ENCODE data around the gene FBXL20. TPM values are rescaled to one million over a fixed set of nuclear protein-coding genes. Genes with fewer than 3 reads are reported as not detected.
A peak's percentile ranks its signal among the peaks of the same experiment; 100 is the strongest.

FBXL20 gene
- total RNA-seq, 5 donors from 2014 or later (not counting 1 experiment from before 2014, with no cell fraction given): 23.5 to 30.0 (median 26.2) TPM

DNA sequence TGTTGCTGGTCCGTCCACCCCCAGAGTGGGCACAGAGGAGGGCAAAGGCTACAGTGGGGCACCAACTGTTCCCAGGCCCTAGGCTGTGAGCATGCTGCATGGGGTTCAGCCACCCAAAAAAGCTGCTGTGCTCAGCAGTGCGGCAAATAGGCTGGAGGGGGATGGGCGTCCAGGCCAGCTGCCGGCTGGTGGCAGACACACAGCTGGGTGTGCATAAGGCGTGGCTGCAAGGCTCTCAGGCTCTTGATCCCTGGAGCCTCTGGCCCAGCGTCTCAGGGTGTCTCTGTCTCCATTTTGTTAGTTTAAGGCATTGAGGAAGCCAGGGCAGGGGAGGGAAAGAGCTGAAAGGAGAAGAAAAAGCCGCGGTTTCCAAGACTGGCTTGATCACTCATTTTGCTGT, 192.5 kb downstream of the FBXL20 start:
- 46% methylated on average over 6 of the region's 8 CpGs for WGBS (ENCODE audit: insufficient coverage)
- CTCF ChIA-PET: interaction anchor here (0.9 to 5.6 kb wide), 6 partner anchors 27 to 36 kb away, joined by 3 to 48 read pairs (median 5); no protein-coding TSS in a partner anchor
- Mint-ChIP-seq H3K36me3 (peaks cover 12% of the 10 kb centered on the region), H3K27ac (peak overlapping the region; percentile 39 to 44), H3K4me1 (peaks cover 26 to 39% (median 30%) of the 10 kb centered on the region in 3 donors), H3K9me3 (no peaks in the 10 kb centered on the region), H3K4me3 (peak overlapping the region in 1 of 3 donors; percentile 67), H3K27me3 (peaks cover 0 to 9% of the 10 kb centered on the region in 2 donors)
- Histone ChIP-seq H3K4me1 (ENCODE audit: control insufficient read depth in 1 of 2, extremely low read depth in 1 of 2, insufficient read depth in 2 of 2, low read length in 2 of 2) (peaks cover 11 to 34% of the 10 kb centered on the region in 2 experiments), H3K4me3 (ENCODE audit: control insufficient read depth in 1 of 2, extremely low read depth in 1 of 2, low read length in 1 of 2) (no peak overlapping the region), H3K36me3 (ENCODE audit: control insufficient read depth in 2 of 2, extremely low read depth in 1 of 2, insufficient read depth in 1 of 2, low read length in 1 of 2) (peaks cover 0 to 17% of the 10 kb centered on the region in 2 donors), H3K27me3 (replicated peaks in 1 of 2; ENCODE audit: control insufficient read depth in 2 of 2, extremely low read depth in 1 of 2, insufficient read depth in 2 of 2, low read length in 1 of 2) (peaks cover 0 to 26% of the 10 kb centered on the region in 2 experiments), H3K27ac (ENCODE audit: low read length) (peak overlapping the region; percentile 71), H3K9me3 (no peaks in the 10 kb centered on the region)
- ATAC-seq (replicated peaks in 1 of 4) (peak in 1 of 4 experiments; percentile 22), DNase-seq (peak in 8 of 35 experiments; percentile 7 to 46 (median 27))
- POLR2A ChIA-PET: interaction anchor here in 1 of 2 donors (0.5 kb wide), 1 partner anchor 451 kb away, joined by 4 read pairs; no protein-coding TSS in a partner anchor

DNA sequence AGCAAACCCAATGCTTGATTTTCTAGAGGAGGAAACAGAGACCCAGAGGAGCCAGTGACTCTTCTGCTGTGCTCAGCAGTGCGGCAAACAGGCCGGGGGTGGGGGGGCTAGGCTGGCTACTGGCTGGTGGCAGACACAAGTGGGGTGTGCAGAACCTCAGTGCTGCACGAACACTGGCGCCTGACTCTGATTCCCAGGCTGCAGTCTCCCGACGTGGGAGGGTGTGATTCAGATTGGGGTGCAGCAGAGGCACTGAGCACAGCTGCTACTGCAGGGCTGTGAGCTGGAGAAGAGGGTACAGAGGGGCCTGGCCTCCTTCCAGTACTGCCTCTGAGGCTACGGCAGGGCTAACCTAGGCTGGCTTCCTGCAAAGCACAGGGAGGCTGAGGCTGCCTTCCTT, 193.3 kb downstream of the FBXL20 start:
- H3K27me3 Mint-ChIP-seq: peaks cover 0 to 9% of the 10 kb centered on the region in 2 donors
- Histone ChIP-seq H3K27me3 (replicated peaks in 1 of 2; ENCODE audit: control insufficient read depth in 2 of 2, extremely low read depth in 1 of 2, insufficient read depth in 2 of 2, low read length in 1 of 2) (peaks cover 0 to 20% of the 10 kb centered on the region in 2 experiments), H3K27ac (ENCODE audit: low read length) (no peak overlapping the region), H3K4me1 (ENCODE audit: control insufficient read depth in 1 of 2, extremely low read depth in 1 of 2, insufficient read depth in 2 of 2, low read length in 2 of 2) (peaks cover 11 to 34% of the 10 kb centered on the region in 2 experiments), H3K36me3 (ENCODE audit: control insufficient read depth in 2 of 2, extremely low read depth in 1 of 2, insufficient read depth in 1 of 2, low read length in 1 of 2) (peaks cover 0 to 24% of the 10 kb centered on the region in 2 donors), H3K9me3 (no peaks in the 10 kb centered on the region), H3K4me3 (ENCODE audit: control insufficient read depth in 1 of 2, extremely low read depth in 1 of 2, low read length in 1 of 2) (no peak overlapping the region)
- ATAC-seq (replicated peaks in 1 of 4) (peak in 3 of 4 experiments; percentile 15 to 28 (median 25)), DNase-seq (peak in 3 of 35 experiments; percentile 19 to 33 (median 24))
- peaks cover 18% of the 10 kb centered on the region for H3K36me3 Mint-ChIP-seq
- ChIA-PET CTCF (interaction anchor here (1.3 to 5.6 kb wide), 4 partner anchors 28 to 36 kb away, joined by 5 to 51 read pairs (median 34); no protein-coding TSS in a partner anchor), POLR2A (no interaction called here)
- 33% methylated on average over 7 of the region's 7 CpGs for WGBS (ENCODE audit: insufficient coverage)
- peak overlapping the region in 1 of 2 donors; percentile 22 for H3K27ac Mint-ChIP-seq
- H3K4me1 Mint-ChIP-seq: peaks cover 26 to 40% (median 32%) of the 10 kb centered on the region in 3 donors
- peak overlapping the region in 1 of 3 donors; percentile 67 for H3K4me3 Mint-ChIP-seq
- no peaks in the 10 kb centered on the region for H3K9me3 Mint-ChIP-seq

DNA sequence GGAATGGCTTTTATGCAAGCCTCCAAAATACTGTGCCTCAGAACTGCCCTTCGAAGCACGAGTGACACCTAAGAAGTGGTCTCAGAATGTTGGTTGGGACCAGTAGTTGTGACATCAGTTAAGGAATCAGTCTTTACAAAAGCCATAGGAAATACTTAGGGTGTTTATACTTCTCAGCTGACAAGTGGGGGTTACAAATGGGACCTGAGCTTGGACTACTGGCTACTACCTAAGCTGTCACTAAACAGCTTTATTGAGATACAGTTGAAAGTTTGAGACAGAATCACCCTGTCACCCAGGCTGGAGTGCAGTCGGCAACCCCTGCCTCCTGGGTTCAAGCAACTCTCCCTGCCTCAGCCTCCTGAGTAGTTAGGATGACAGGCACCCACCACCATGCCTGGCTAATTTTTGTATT, 196.3 kb downstream of the FBXL20 start:
- Histone ChIP-seq H3K4me3 (ENCODE audit: control insufficient read depth in 1 of 2, extremely low read depth in 1 of 2, low read length in 1 of 2) (no peak overlapping the region), H3K36me3 (ENCODE audit: control insufficient read depth in 2 of 2, extremely low read depth in 1 of 2, insufficient read depth in 1 of 2, low read length in 1 of 2) (peaks cover 0 to 46% of the 10 kb centered on the region in 2 donors), H3K4me1 (ENCODE audit: control insufficient read depth in 1 of 2, extremely low read depth in 1 of 2, insufficient read depth in 2 of 2, low read length in 2 of 2) (peaks cover 15 to 53% of the 10 kb centered on the region in 2 experiments), H3K27ac (ENCODE audit: low read length) (no peak overlapping the region), H3K27me3 (replicated peaks in 1 of 2; ENCODE audit: control insufficient read depth in 2 of 2, extremely low read depth in 1 of 2, insufficient read depth in 2 of 2, low read length in 1 of 2) (peaks cover 0 to 7% of the 10 kb centered on the region in 2 experiments), H3K9me3 (no peaks in the 10 kb centered on the region)
- Mint-ChIP-seq H3K9me3 (no peaks in the 10 kb centered on the region), H3K27me3 (peaks cover 0 to under 1% of the 10 kb centered on the region in 2 donors), H3K27ac (no peak overlapping the region), H3K4me1 (peaks cover 48 to 64% (median 53%) of the 10 kb centered on the region in 3 donors), H3K36me3 (peaks cover 38% of the 10 kb centered on the region), H3K4me3 (no peak overlapping the region)
- no peak for DNase-seq
- 83% methylated on average over 2 of the region's 3 CpGs for WGBS (ENCODE audit: insufficient coverage)
- ChIA-PET CTCF (interaction anchor here in 1 of 2 donors (0.7 to 5.6 kb wide), 3 partner anchors 33 to 142 kb away, joined by 3 to 51 read pairs (median 48); no protein-coding TSS in a partner anchor), POLR2A (interaction anchor here in 1 of 2 donors (0.6 to 0.7 kb wide), 2 partner anchors 8 to 27 kb away, joined by 4 to 5 read pairs; no protein-coding TSS in a partner anchor)
- no peak for ATAC-seq (replicated peaks in 1 of 4)

DNA sequence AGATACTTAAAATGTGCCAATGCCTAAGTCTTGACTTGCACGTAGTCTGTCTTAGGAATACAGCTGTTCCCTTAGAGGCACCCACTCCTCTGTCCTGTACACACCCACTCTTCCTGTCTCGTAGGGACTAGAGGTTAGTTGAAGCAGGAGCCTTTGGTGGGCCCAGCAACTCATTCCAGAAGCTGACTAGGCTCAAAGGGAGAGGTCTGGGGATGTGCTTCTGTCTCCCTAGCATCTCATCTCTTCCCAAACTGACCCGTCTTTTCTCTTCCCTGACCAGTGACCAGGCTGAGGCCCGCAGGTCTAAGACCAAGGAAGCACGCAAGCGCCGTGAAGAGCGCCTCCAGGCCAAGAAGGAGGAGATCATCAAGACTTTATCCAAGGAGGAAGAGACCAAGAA, 197.2 kb downstream of the FBXL20 start:
- DNase-seq (no peak), ATAC-seq (replicated peaks in 1 of 4) (no peak)
- peak overlapping the region in 1 of 2 donors; percentile 36 for H3K27ac Mint-ChIP-seq
- H3K4me3 Mint-ChIP-seq: no peak overlapping the region
- H3K27me3 ChIP-seq (replicated peaks in 1 of 2; ENCODE audit: control insufficient read depth in 2 of 2, extremely low read depth in 1 of 2, insufficient read depth in 2 of 2, low read length in 1 of 2): peaks cover 0 to under 1% of the 10 kb centered on the region in 2 experiments
- peaks cover 51 to 67% (median 56%) of the 10 kb centered on the region in 3 donors for H3K4me1 Mint-ChIP-seq
- ChIA-PET CTCF (interaction anchor here in 1 of 2 donors (1.2 kb wide), 1 partner anchor 40 kb away, joined by 3 read pairs; no protein-coding TSS in a partner anchor), POLR2A (no interaction called here)
- no peaks in the 10 kb centered on the region for H3K9me3 Mint-ChIP-seq
- H3K36me3 Mint-ChIP-seq: peaks cover 40% of the 10 kb centered on the region
- H3K27me3 Mint-ChIP-seq: no peaks in the 10 kb centered on the region
- H3K36me3 ChIP-seq (ENCODE audit: control insufficient read depth in 2 of 2, extremely low read depth in 1 of 2, insufficient read depth in 1 of 2, low read length in 1 of 2): peaks cover 0 to 46% of the 10 kb centered on the region in 2 donors
- no peak overlapping the region for H3K27ac ChIP-seq (ENCODE audit: low read length)
- peaks cover 11 to 50% of the 10 kb centered on the region in 2 experiments for H3K4me1 ChIP-seq (ENCODE audit: control insufficient read depth in 1 of 2, extremely low read depth in 1 of 2, insufficient read depth in 2 of 2, low read length in 2 of 2)
- H3K4me3 ChIP-seq (ENCODE audit: control insufficient read depth in 1 of 2, extremely low read depth in 1 of 2, low read length in 1 of 2): no peak overlapping the region
- H3K9me3 ChIP-seq: no peaks in the 10 kb centered on the region
- 100% methylated on average over 6 of the region's 8 CpGs for WGBS (ENCODE audit: insufficient coverage)

Other genes with a start within 250 kb of the FBXL20 start
- gene PLXDC1, start 250.0 kb downstream of the FBXL20 start, total RNA-seq: 10 to 100 TPM in 3 of 5 donors, 1 to 10 TPM in 2; 6.3 to 74.9 (median 13.9) TPM
- under 1 TPM in 1 of 5 donors, not detected in 4; 0.90 TPM for gene ARL5C, start 235.5 kb downstream of the FBXL20 start, total RNA-seq
- 10 to 100 TPM; 10.8 to 23.2 (median 21.4) TPM for gene CACNB1, start 204.0 kb downstream of the FBXL20 start, total RNA-seq
- gene RPL19, start 201.3 kb downstream of the FBXL20 start, total RNA-seq: 1,000 to 10,000 TPM; 2,988 to 3,293 (median 3,174) TPM
- gene STAC2, start 175.7 kb downstream of the FBXL20 start, total RNA-seq: under 1 TPM in 3 of 5 donors, not detected in 2; 0.12 to 0.15 (median 0.13) TPM
- gene MED1, start 49.6 kb upstream of the FBXL20 start, total RNA-seq: 10 to 100 TPM; 41.4 to 55.6 (median 52.6) TPM
- 100 to 1,000 TPM in 4 of 5 donors, 10 to 100 TPM in 1; 95.6 to 108 (median 104) TPM for gene CDK12, start 59.9 kb upstream of the FBXL20 start, total RNA-seq
- not detected for gene NEUROD2, start 206.3 kb upstream of the FBXL20 start, total RNA-seq
- gene PPP1R1B, start 225.3 kb upstream of the FBXL20 start, total RNA-seq: under 1 TPM in 4 of 5 donors, not detected in 1; 0.12 to 0.35 (median 0.18) TPM
- gene STARD3, start 235.5 kb upstream of the FBXL20 start, total RNA-seq: 100 to 1,000 TPM in 2 of 5 donors, 10 to 100 TPM in 3; 81.3 to 146 (median 99.7) TPM

Data from T-cell (primary cell).